Islet of Langerhans (tissue), 1 donor: Measurements from ENCODE around the gene STARD10.

Experiments used
- FAIRE-seq: peaks from one replicate; lab custom pipeline; 2011; peaks lifted over from hg19 to GRCh38; lab: Jason Lieb, UNC

STARD10 gene

DNA sequence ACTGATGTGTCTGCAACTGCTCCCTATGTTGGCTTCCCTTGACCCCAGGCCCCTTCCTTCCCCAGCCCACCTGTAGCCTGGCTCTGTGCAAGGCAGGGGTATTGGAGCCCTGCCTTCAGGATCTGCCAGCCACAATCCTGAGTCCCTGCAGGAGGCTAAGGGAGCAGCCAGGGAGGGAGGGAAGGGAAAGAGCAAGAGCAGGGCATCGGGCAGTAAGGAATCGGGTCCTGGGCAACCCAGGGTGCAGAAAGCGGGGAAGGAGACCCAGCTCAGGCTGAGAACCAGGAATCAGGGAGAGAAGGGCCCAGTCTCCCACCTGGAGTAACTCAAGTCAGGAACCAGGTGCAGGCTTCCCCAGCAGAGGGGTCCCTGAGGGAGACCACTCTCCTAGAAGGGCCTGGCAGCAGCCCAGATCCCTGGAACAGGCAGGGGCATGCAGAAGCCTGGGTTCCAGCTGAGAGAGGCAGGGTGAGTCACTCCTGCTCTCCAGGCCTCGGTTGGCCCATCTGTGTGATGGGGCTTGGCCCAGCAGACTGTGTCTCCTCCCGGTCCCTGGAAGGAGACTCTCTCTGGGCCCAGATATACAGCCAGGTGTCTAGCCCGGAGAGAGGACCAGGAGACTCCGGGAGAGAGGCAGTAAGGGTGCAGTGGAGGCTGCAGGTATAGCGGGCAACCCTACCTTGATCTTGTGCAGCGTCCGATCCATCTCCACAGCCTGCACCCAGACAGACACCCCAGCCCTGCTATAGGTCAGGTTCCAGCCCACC is 13.4 kb downstream of the STARD10 start:
- FAIRE-seq, result no peak

DNA sequence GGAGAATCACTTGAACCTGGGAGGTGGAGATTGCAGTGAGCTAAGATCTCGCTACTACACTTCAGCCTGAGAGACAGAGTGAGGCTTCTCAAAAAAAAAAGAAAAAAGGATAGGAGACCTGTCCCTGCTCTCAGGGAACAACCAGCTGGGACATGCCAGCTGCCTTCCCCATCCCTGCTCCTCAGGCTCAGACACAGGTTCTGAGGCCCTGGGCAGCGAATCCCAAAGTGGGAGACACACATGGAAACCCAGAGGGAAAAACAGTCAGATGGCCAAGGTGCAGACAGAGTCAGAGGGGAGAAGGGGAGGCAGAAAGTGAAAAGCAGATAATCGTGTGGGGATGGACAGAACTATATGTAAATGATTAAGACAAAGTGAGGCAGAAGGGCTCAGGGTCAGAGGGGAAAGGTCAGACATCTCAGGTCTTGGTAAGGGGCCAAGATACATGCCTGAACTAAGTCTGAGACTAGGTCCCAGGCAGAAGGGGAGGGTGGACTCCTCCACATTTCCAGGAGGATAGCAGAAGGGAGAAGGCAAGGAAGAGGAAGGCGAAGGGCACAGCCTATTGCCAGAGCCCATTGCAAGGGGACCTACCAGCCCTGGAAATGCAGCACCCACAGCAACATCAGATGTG is 14.2 kb downstream of the STARD10 start:
- no peak for FAIRE-seq

DNA sequence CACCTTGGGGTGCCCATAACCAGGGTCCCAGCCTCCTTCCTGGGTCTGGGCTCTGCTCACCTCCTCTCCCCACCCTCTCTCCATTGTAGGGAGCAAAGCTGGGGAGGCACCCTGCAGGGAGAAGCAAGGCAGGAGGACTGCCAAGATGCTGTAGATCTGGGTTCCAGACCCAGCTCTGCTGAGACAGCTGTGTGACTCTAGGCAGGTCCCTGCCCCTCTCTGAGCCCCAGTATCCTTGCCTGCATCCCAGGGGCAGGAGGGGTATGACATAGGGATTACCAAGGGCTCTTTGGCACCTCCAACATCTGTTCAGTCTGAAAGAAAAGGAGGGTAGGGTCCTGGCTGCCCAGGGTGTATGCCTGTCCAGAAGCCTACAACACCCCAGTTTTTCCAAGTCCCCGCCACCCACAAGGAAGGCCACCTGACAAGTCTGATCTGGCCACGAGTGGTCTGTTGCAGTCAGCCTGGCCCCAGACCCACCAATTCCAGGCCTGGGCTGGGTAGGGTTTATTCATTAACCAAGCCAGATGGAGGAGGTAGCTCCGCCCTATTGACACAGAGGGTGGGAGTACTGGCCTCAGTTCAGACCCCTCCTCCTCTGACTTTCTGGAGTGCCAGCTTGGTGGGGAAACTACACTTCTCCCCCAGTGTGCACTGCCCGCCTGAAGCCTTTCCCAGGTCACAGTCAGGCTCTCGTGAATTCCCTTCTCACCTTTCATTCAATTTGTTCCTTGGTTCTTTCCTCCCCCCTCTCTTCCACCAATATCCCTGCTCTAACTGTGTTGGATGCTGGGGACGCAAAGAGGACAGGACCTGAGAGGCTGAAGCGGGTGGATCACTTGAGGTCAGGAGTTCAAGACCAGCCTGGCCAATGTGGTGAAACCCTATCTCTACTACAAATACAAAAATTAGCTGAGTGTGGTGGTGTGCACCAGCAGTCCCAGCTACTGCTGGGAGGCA is 15.0 kb downstream of the STARD10 start:
- no peak for FAIRE-seq

DNA sequence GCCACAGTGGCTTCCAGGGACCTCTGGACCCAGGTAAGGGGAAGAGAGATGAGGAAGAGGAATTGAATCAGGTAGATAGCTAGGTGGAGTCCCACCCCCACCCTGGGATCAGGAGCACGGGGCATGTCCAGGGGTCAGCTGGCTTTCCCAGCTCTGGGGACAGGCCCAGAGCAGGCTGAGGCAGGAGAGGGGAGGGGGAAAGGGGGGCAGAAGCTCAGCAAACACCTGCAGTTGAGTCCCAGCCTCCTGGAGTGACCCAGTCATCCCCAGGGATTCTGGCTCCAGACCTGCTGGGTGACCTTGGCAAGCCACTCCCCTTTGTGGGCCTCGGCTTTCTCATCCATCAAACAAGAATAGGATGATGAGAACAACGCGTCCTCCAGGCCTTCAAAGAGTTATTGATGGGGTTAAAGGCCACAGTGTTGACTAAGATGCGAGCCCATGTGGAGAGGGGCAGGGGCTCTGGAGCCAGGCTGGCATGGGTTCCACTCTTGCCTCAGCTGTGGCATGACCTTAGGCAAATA is 16.0 kb downstream of the STARD10 start:
- FAIRE-seq, result no peak

DNA sequence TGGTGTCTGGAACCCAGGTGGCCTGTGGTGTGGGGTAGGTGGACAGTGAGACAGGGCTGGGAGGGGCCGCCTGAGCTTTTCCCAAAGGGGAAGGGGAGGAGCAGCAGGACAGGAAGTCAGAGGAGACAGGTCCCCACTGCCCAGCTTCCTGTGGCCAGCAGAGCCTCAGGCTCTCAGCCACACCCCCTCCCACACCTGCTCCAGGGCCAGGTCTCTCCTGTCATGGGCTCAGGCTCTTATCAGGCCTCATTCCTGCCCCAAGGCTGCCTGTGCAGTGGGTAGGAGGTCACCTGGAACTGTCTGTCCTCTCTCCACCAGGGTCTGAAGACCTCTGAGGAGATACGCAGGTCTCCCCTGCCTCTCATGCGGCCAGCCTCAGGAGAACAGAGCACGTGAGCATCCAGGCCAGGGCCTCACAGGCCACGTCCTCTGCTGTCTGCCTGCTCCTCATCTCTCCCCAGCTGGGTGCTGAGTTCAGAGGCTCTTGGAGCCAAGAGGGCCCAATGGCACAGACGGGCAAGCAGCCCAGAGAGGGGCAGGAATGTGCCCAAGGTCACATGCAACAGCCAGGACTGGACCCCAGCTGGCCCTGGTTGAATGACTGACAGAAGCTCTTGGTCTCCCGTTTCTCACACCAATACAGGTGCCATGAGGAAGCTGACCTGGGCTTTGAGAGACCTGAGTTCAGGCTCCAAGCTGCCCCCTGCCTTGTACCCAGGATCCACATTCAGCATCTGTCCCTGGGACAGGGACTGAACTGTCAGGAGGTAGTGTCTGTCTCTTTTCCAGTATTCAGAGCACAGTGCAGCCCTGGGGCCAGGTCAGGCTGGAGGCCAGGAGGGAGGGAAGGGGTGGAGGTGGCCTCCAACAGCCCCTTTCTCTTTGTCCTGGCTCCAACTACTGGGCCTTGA is 16.7 kb downstream of the STARD10 start:
- no peak for FAIRE-seq

DNA sequence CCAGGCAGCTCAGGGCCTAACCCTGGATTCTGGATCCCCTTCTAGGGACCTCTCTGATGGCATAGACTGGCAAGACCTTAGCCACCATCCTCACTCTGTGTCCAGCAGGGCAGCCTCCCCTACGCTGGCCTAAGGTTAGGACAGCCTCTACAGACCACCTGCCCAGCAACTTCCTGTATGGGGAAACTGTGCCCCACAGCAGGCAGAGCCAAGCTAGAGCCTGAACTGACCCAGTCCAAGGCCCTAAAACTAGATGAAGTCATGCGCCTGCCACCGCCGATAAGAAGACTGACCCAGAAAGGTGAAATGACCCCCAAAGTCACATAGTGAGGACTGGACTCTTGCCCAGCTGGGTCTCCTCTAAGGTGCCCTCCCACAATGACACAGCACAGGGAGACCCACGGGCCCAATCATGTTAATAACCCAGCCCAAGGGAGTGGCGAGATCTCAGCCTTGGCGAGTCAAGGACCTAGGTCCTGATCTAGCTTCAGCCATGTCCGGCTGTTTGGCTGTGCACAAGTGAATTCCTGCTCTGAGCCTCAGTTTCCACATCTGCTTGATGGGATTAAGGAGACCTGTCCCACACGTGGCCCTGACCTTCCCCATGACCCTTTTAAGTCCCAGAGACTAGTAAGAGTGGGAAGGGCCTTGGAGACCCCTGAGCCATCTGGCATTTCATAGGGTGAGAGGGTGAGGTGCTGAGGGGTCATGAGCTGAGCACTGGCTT is 17.6 kb downstream of the STARD10 start:
- no peak for FAIRE-seq

DNA sequence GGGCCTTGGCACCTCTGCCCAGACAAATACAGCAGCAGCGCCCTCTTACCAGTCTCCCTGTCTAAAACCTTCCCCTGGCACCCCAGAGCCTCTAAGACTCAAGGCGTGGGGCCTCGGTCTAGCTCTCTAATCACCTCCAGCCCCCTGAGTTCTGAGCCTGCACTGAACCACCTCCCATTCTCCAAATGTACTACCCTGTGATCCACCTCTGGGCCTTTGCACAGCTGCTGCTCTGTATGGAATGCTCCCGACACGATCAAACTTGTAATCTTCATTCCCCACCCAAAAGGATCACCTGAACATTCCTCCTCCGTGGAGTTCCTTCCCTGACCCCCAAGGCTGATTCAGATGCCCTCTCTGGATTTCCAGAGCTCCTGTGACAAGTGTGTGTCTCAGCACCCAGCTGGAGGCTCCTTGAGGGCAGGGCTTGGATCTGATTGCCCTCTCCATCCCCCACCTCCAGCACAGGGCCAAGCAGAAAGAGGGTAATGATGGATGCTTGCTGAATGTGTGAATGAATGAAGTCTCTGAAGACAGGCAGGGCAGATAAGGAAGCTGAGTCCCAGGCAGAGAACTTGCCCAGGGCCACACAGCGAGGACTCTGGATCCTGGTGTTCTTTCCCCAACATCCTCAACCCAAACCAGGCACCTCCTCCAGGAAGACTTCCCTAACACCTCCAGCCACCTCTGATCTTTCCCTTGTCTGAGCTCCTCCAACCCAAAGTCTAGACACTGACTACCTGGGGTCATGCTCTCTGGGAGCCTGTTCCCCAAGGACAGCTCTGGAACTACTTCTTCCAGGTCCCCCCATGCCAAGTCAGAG is 18.3 kb downstream of the STARD10 start:
- FAIRE-seq, result no peak

DNA sequence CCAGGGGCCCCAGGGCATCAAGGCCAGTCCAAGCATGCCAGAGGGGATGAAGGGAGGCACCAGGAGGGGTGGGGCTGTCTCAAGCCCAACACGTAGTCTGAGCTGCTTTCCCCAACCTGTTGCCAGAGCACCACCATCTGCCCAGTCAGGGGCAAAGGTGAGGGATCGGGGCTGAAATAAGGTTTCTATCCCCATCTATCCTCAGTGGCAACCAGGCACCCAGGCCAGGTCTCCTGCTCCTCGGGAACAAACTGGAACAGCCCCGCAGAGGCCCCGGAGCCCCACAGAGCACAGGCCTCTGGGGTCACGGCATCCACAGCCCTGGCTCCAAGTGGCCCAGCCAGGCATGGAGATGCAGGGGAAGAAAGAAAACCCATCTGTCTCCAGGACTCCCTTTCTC is 19.3 kb downstream of the STARD10 start:
- no peak for FAIRE-seq

DNA sequence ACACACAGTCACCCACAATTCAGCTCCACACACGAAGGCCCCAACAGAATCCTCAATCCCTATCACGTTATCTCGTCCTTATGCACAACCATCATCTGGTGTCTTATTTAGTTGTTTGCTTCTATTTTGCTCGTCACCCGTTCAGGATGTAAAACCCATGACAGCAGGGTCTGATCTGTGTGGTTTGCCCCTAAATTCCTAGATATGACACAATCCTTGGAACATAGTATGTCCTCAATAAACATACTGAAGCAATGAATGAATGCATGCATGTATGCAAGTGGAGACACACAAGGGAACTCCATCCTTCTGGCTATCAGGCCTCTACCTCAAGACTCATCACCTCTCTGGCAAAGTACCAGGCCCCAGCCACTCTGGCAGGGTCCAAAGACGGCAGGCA is 20.2 kb downstream of the STARD10 start:
- FAIRE-seq, result no peak

DNA sequence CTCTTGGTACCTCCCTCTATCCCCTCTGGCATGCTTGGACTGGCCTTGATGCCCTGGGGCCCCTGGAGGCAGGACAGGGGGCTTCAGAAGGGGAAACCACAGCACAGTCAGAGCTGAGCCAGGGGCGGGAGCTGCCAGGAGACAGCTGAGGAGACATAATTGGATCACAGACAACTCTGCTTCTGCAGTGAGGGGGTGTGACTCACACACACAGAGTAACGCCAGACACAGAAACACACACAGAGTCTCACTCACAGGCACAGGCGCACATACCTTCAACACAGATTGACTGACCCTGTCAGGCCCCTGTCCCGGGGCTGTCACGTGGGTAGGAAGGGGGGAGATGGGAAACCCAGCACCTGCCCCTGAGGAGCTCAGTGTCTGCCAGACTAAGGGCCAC is 20.6 kb downstream of the STARD10 start:
- FAIRE-seq, result no peak

DNA sequence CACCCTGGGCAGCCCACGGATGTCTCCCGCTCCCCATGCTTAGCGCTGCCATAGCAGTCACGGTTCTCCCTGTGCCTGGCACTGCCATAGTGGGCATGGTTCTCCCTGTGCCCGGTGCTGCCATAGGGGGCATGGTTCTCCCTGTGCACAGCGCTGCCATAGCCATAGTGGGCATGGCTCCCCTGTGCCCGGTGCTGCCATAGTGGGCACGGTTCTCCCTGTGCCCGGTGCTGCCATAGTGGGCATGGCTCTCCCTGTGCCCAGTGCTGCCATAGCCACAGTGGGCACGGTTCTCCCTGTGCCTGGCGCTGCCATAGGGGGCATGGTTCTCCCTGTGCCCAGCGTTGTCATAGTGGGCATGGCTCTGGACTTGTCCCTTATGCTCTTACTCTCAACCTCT is 21.8 kb downstream of the STARD10 start:
- FAIRE-seq, result no peak

DNA sequence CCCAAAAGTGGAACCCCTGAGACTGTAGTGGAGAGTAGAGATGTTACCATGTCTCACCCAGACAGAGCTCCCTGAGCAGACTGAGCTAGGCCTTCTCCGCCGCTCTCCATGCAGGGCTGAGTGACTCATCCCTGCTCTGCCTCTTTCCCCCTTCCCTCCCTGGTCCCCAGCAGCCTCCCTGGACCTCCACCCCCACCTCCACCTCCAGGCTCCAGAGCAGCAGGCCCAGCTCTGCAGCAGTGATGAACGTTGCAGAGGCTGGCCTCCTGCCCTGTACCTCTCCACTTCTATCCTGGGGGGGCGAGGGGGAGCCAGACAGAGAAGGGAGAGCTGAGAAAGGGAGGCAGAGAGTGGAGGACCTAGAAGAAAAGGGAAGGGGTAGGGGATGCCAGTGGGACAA is 22.3 kb downstream of the STARD10 start:
- no peak for FAIRE-seq

DNA sequence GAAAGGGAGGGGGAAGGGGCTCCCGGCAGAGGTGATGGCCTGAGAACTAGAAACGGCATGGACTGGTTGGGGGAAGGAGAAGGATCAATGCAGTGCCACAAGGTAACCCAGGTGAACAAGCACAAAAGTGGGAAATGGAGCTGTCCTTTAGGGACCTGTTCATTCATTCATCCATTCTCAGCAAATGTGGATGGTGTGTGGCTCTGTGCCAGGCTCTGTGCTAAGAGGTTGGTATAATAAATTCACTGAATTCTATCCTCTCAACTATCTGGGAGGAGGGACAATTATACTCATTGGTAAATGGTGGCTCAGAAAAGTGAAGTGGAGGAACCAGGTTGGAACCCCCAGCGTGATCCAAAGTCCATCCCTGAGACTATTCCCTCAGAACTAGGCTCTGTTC is 23.0 kb downstream of the STARD10 start:
- no peak for FAIRE-seq

DNA sequence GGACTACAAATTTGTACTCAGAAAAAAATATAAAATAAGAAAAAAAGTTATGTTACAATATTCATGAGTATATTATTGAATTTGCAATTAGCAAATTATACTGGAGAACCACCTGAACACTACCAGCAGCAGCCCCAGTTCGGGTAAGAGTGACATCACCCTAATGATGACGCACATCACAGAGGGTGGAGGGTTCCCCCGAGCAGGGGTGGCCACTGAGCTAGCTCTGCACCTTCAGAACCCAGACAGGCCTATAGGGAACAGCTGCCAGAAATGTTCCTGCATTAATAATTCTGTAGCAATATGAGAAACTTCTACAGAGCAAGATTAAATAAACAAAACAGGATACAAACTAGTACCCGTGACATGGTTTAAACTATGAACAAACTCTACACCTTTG is 24.2 kb downstream of the STARD10 start:
- FAIRE-seq, result no peak

DNA sequence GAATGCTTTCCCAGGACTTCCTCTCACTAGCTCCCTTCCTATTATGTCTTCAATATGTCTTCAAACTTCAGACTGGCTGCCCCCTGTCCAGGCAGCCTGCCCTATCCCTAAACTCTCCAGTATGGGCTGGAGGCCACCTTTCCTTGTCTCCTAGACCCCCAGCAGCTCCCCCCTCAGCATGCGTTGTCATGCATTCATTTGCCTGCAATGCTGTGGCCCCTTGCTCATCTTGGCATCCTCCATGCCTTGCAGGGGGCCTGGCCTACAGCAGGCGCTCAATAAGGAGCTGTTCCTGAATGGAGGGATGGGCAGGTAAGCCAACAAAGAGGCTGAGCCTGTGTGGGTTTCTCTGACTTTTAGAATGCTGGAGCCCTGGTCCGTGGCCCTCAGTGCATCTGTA is 25.3 kb downstream of the STARD10 start:
- no peak for FAIRE-seq

DNA sequence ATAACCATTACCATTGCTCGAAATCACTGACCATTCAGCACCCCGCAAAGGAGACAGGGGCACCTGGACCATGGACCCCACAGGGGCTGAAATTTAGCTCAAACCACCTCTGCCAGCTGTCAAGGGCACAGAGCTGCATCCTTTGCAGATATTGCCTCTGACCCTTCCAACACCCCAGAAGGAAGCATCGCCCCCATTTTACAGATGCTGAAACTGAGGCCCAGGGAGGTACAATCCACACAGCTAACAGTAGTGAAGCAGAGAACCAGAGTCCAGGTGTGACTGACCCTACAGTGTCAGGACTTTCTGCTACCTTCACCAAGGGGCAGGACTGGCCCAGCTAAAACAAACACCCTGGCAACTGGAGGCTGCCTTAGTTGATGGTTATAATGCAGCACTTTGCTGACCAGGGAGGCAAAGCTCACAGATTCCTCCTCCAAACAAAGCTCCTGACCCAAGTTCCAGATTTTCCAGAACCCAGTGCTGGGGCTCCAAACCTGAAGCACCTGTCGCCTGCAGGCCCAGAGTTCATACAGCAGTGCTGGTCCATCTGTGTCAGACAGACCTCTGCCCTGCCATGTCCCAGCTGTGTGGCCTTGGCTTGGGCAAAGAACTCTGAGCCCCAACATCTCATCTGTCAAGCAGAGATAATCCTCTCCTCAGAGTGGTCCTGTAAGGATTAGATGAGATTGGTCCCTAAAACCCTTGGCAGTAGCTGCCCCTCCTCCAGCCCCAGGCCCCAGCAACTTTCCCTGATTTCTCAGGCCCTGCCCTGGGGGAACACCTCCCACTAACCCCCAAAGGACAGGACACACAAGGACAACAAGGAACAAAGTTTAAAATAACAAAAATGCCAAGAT is 26.4 kb downstream of the STARD10 start:
- FAIRE-seq, result no peak

DNA sequence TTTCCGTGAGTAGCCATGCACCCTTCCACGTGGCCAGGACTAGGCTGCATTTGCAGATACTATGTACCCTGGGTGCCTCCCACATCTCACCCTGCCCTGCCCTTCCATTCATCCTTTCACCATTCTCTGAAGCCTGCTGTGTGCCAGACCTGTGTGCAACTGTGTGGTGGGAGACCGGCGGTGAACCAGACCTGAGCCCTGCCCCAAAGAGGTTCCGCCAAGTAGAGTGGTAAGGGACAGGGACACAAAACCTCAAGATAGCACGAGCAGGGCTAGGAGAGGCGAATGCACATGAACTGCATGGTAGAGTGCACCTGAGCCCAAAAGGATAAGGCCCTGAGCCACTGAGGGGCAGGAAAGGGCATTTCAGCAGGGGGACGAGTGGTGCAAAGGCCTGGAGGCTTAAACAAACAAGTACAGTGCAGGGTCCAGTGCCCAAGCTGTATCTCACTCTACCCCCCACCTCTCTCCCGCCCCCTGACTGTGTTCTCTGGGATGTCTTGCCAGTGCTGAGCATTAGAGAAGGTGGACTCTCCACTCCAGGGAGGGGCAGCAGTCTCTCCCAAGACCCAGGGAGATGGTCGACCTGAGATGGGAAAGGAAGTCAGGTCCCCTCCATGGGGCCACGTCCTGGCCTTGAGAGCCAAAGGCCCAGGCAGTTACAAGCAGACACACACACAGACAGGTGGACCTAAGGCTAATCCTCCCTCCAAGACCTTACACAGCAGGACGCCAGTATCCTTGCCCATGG is 27.5 kb downstream of the STARD10 start:
- FAIRE-seq, result no peak

DNA sequence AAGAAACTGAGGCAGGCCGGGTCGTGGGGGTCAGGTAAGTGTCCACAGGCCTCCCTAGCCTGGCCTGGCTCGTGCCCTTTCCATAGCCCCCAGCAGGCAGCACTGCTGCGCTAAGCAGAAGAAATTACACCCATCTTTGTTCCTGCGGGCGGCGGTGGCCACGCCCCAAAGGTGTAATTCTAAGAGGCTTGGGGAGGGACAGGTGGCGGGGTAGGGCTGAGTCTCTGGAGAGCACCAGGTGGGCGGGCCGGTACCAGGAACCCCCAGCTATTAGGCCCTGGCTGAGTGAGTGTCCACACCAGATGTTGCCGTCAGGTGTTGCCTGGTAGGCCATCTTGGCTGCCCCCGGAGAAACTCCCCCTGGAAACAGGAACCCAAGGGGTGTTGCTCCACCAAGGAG is 29.3 kb downstream of the STARD10 start:
- no peak for FAIRE-seq
